Activated CD4-positive, alpha-beta T cell treated with anti-CD3 and anti-CD28 coated beads for 36 hours (primary cell): ENCODE results near the gene CCS. TPM values are rescaled to one million over a fixed set of nuclear protein-coding genes. Genes with fewer than 3 reads are reported as not detected.

ENCODE experiments used
- ATAC-seq: fragments of 200-7000 bp; cut with Tn5 transposase; one replicate; pipeline ENCODE4 v1.10.0; 2021; ENCODE audit warnings: mild to moderate bottlenecking, moderate library complexity
- CTCF ChIA-PET: fragments of 350-600 bp; sonication (Branson Sonifier 250); formaldehyde crosslinking; loops from one replicate; lab custom pipeline; 2021; ENCODE audit warnings: antibody characterized with exemption; lab: Charles Lee
- POLR2A ChIA-PET: fragments of 350-600 bp; sonication (Branson Sonifier 250); formaldehyde crosslinking; loops from one replicate; lab custom pipeline; 2021; ENCODE audit warnings: antibody characterized with exemption, inconsistent platforms; lab: Charles Lee
- DNase-seq: peaks from one replicate; pipeline ENCODE4 v3.0.0-alpha.2; 2020
- H3K27ac Mint-ChIP-seq: one replicate; pipeline ENCODE4 v1.8.0; 2021; ENCODE audit warnings: mixed read lengths
- H3K27me3 Mint-ChIP-seq: one replicate; pipeline ENCODE4 v1.8.0; 2021; ENCODE audit warnings: mixed read lengths
- H3K36me3 Mint-ChIP-seq: one replicate; pipeline ENCODE4 v1.8.0; 2021; ENCODE audit warnings: low read depth, mixed read lengths
- H3K4me1 Mint-ChIP-seq: one replicate; pipeline ENCODE4 v1.8.0; 2021; ENCODE audit warnings: mixed read lengths
- H3K4me3 Mint-ChIP-seq: one replicate; pipeline ENCODE4 v1.8.0; 2021; ENCODE audit warnings: mild to moderate bottlenecking, moderate library complexity, mixed read lengths
- H3K9me3 Mint-ChIP-seq: one replicate; pipeline ENCODE4 v1.8.0; 2021; ENCODE audit warnings: low read depth, mixed read lengths
- intact Hi-C, 2 experiments: fragments of 100-400 bp; cut with DNase I in 1 of 2; cut with micrococcal nuclease in 1 of 2; formaldehyde crosslinking; loops; one replicate each; pipeline versions ENCODE4 v1.14.2 to v1.15.1; 2022 to 2024; cut with DNase I, micrococcal nuclease
- total RNA-seq, 2 experiments: library from RNA; stranded (reverse); gene quantifications; one replicate each; pipeline ENCODE4 v1.2.3, GENCODE V29; 2021

The CCS gene
- total RNA-seq, 2 experiments from 2014 or later: 16.3 to 24.0 TPM

GRCh38 chr11:66561975-66562248, 31.1 kb upstream of the CCS start:
- no peaks in the 10 kb centered on the region for H3K36me3 Mint-ChIP-seq
- intact Hi-C loops: no loop called here
- H3K27me3 Mint-ChIP-seq: peaks cover 2% of the 10 kb centered on the region
- H3K27ac Mint-ChIP-seq: no peak overlapping the region
- no peaks in the 10 kb centered on the region for H3K9me3 Mint-ChIP-seq
- POLR2A ChIA-PET: interaction anchor here (0.6 kb wide), 1 partner anchor 161 kb away, joined by 3 read pairs; no protein-coding TSS in a partner anchor
- no peak overlapping the region for H3K4me3 Mint-ChIP-seq
- peaks cover 3% of the 10 kb centered on the region for H3K4me1 Mint-ChIP-seq
- DNase-seq: no peak
- CTCF ChIA-PET: interaction anchor here (0.6 to 1.9 kb wide), 3 partner anchors 116 to 1540 kb away, joined by 3 to 7 read pairs (median 3); partner anchors contain the start of gene RBM4B
- ATAC-seq: no peak

- Mint-ChIP-seq H3K27me3 (peaks cover 2% of the 10 kb centered on the region), H3K36me3 (no peaks in the 10 kb centered on the region), H3K27ac (no peak overlapping the region), H3K4me1 (peaks cover 3% of the 10 kb centered on the region), H3K4me3 (no peak overlapping the region), H3K9me3 (no peaks in the 10 kb centered on the region)
- ChIA-PET POLR2A (interaction anchor here (0.6 kb wide), 1 partner anchor 161 kb away, joined by 3 read pairs; no protein-coding TSS in a partner anchor), CTCF (interaction anchor here (0.6 to 1.9 kb wide), 4 partner anchors 63 to 1540 kb away, joined by 3 to 7 read pairs (median 4); partner anchors contain the start of gene RBM4B)
- DNase-seq: no peak
- ATAC-seq: no peak
- intact Hi-C loops: no loop called here
These were observed 30.7 kb upstream of the CCS start for GRCh38 chr11:66562275-66562674.

GRCh38 chr11:66562907-66563583, 29.9 kb upstream of the CCS start:
- CTCF ChIA-PET: interaction anchor here (0.6 to 1.9 kb wide), 4 partner anchors 17 to 115 kb away, joined by 4 to 7 read pairs (median 5); partner anchors contain the start of genes ACTN3, RBM4B and ZDHHC24
- H3K27ac Mint-ChIP-seq: no peak overlapping the region
- H3K4me3 Mint-ChIP-seq: no peak overlapping the region
- intact Hi-C loops: no loop called here
- ATAC-seq (no peak), DNase-seq (no peak)
- peaks cover 2% of the 10 kb centered on the region for H3K27me3 Mint-ChIP-seq
- H3K9me3 Mint-ChIP-seq: no peaks in the 10 kb centered on the region
- H3K4me1 Mint-ChIP-seq: peaks cover 3% of the 10 kb centered on the region
- no peaks in the 10 kb centered on the region for H3K36me3 Mint-ChIP-seq
- POLR2A ChIA-PET: no interaction called here

GRCh38 chr11:66563832-66564231, 29.2 kb upstream of the CCS start:
- peaks cover 3% of the 10 kb centered on the region for H3K4me1 Mint-ChIP-seq
- CTCF ChIA-PET: interaction anchor here (1.2 to 1.6 kb wide), 2 partner anchors 18 to 26 kb away, joined by 5 read pairs; partner anchors contain the start of genes ACTN3 and ZDHHC24
- no peaks in the 10 kb centered on the region for H3K36me3 Mint-ChIP-seq
- POLR2A ChIA-PET: interaction anchor here (0.6 kb wide), 1 partner anchor 317 kb away, joined by 4 read pairs; no protein-coding TSS in a partner anchor
- H3K27me3 Mint-ChIP-seq: no peaks in the 10 kb centered on the region
- DNase-seq (no peak), ATAC-seq (no peak)
- H3K9me3 Mint-ChIP-seq: no peaks in the 10 kb centered on the region
- H3K27ac Mint-ChIP-seq: no peak overlapping the region
- H3K4me3 Mint-ChIP-seq: no peak overlapping the region
- intact Hi-C loops: no loop called here

- Mint-ChIP-seq H3K4me1 (peaks cover 3% of the 10 kb centered on the region), H3K27me3 (no peaks in the 10 kb centered on the region), H3K36me3 (no peaks in the 10 kb centered on the region), H3K4me3 (no peak overlapping the region), H3K27ac (no peak overlapping the region), H3K9me3 (no peaks in the 10 kb centered on the region)
- ATAC-seq (no peak), DNase-seq (no peak)
- intact Hi-C loops: no loop called here
- ChIA-PET POLR2A (no interaction called here), CTCF (interaction anchor here (0.6 kb wide), 1 partner anchor 373 kb away, joined by 4 read pairs; no protein-coding TSS in a partner anchor)
These were observed 28.4 kb upstream of the CCS start for GRCh38 chr11:66564538-66564937.

DNA sequence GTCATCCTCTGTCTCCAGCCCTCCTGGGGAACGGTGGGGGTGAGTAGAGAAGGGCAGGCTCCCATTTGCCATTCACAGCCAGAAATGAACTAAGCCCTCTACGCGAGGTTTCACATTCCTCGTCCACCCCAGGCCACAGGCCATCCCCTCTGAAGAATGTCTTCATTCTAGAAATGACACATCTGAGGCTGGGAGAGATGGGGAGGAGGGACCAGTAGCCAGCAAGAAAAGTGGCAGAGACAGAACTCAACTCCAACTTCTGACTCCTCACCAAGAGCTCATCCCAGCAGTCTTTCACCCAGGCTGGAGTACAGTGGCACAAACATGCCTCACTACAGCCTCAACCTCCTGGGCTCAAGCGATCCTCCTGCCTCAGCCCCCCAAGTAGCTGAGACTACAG, 28.0 kb upstream of the CCS start:
- POLR2A ChIA-PET: no interaction called here
- Mint-ChIP-seq H3K4me1 (peaks cover 3% of the 10 kb centered on the region), H3K9me3 (no peaks in the 10 kb centered on the region), H3K27ac (no peak overlapping the region), H3K27me3 (no peaks in the 10 kb centered on the region), H3K4me3 (no peak overlapping the region), H3K36me3 (no peaks in the 10 kb centered on the region)
- intact Hi-C loops: no loop called here
- DNase-seq (no peak), ATAC-seq (no peak)
- CTCF ChIA-PET: interaction anchor here (0.6 to 0.8 kb wide), 2 partner anchors 373 to 1671 kb away, joined by 4 to 5 read pairs; no protein-coding TSS in a partner anchor

GRCh38 chr11:66566221-66566620, 26.8 kb upstream of the CCS start:
- ChIA-PET CTCF (no interaction called here), POLR2A (no interaction called here)
- DNase-seq: no peak
- no peak for ATAC-seq
- no peaks in the 10 kb centered on the region for H3K36me3 Mint-ChIP-seq
- H3K4me1 Mint-ChIP-seq: peaks cover 3% of the 10 kb centered on the region
- H3K9me3 Mint-ChIP-seq: no peaks in the 10 kb centered on the region
- intact Hi-C loops: no loop called here
- H3K4me3 Mint-ChIP-seq: no peak overlapping the region
- no peaks in the 10 kb centered on the region for H3K27me3 Mint-ChIP-seq
- no peak overlapping the region for H3K27ac Mint-ChIP-seq

- H3K9me3 Mint-ChIP-seq: no peaks in the 10 kb centered on the region
- peak overlapping the region; percentile 62 for H3K4me3 Mint-ChIP-seq
- no peak for DNase-seq
- ChIA-PET POLR2A (no interaction called here), CTCF (interaction anchor here (0.7 to 3.6 kb wide), 2 partner anchors 12 to 110 kb away, joined by 3 to 26 read pairs; partner anchors contain the start of gene RBM4B)
- no peak overlapping the region for H3K27ac Mint-ChIP-seq
- H3K4me1 Mint-ChIP-seq: peaks cover 3% of the 10 kb centered on the region
- ATAC-seq: peak; percentile 21
- no peaks in the 10 kb centered on the region for H3K27me3 Mint-ChIP-seq
- H3K36me3 Mint-ChIP-seq: no peaks in the 10 kb centered on the region
- intact Hi-C loops: no loop called here
These were observed 25.2 kb upstream of the CCS start for GRCh38 chr11:66567787-66568123.

GRCh38 chr11:66568124-66568916, 24.7 kb upstream of the CCS start, which contains the start of gene CTSF:
Gene CTSF, minus strand, starts transcription at chr11:66568606. Its CDS starts 120 bp downstream, at chr11:66568486.
- no peaks in the 10 kb centered on the region for H3K9me3 Mint-ChIP-seq
- POLR2A ChIA-PET: interaction anchor here (0.8 to 1.1 kb wide), 2 partner anchors 51 to 107 kb away, joined by 3 to 4 read pairs; no protein-coding TSS in a partner anchor
- no peaks in the 10 kb centered on the region for H3K36me3 Mint-ChIP-seq
- H3K27me3 Mint-ChIP-seq: no peaks in the 10 kb centered on the region
- H3K27ac Mint-ChIP-seq: no peak within 1 kb of the TSS
- ATAC-seq (peak; percentile 96), DNase-seq (peak; percentile 79)
- CTCF ChIA-PET: interaction anchor here (0.9 to 3.6 kb wide), 7 partner anchors 11 to 272 kb away, joined by 3 to 26 read pairs (median 5); partner anchors contain the start of genes ACTN3, MRPL11 and ZDHHC24
- intact Hi-C loops: no loop called here
- H3K4me3 Mint-ChIP-seq: peak within 1 kb of the TSS; percentile 64
- peaks cover 3% of the 10 kb centered on the region for H3K4me1 Mint-ChIP-seq

DNA sequence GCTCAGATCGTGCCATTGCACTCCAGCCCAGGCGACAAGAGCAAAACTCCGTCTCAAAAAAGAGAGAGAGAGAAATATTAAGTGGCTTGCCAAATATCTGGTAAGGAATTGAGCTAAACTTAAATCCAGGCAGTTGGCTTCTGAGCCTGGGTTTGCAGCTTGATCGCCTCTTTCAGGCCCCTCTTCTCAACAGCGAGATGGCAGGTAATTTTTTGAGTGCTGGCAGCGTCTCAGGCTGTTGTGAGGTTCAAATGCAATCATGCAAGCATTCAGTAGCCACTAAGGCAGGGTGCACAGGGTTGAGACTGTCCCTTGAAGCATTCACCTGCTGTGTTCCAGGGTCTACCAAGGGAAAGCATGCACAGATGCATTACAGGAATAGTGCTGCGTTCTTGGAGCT, 23.9 kb upstream of the CCS start:
- no peaks in the 10 kb centered on the region for H3K27me3 Mint-ChIP-seq
- no peaks in the 10 kb centered on the region for H3K36me3 Mint-ChIP-seq
- H3K9me3 Mint-ChIP-seq: no peaks in the 10 kb centered on the region
- DNase-seq (no peak), ATAC-seq (no peak)
- no peak overlapping the region for H3K4me3 Mint-ChIP-seq
- POLR2A ChIA-PET: interaction anchor here (0.8 to 1.1 kb wide), 2 partner anchors 50 to 106 kb away, joined by 3 to 4 read pairs; no protein-coding TSS in a partner anchor
- no peak overlapping the region for H3K27ac Mint-ChIP-seq
- peaks cover 3% of the 10 kb centered on the region for H3K4me1 Mint-ChIP-seq
- CTCF ChIA-PET: interaction anchor here (0.7 to 3.6 kb wide), 8 partner anchors 10 to 272 kb away, joined by 3 to 26 read pairs (median 4); partner anchors contain the start of genes ACTN3, MRPL11 and ZDHHC24
- intact Hi-C loops: no loop called here
